HTERT RPE-1 (cell line): ENCODE measurements around the gene RAB2B.

Experiments
- in situ Hi-C: fragments of 300-500 bp; cut with MboI; formaldehyde crosslinking; loops from 4 replicates; pipeline ENCODE4 v1.14.3; 2020; ENCODE audit warnings: low sequenced_read_pairs

RAB2B gene

GRCh38 chr14:21476925-21477681 is at the start of gene RAB2B, which contains the start of gene TOX4:
RAB2B (minus strand) TSS chr14:21476959; CDS start chr14:21476872, 87 bp downstream.
TOX4 (plus strand) TSS chr14:21477195; CDS start chr14:21477279, 84 bp downstream.
- in situ Hi-C loops: no loop called here

DNA sequence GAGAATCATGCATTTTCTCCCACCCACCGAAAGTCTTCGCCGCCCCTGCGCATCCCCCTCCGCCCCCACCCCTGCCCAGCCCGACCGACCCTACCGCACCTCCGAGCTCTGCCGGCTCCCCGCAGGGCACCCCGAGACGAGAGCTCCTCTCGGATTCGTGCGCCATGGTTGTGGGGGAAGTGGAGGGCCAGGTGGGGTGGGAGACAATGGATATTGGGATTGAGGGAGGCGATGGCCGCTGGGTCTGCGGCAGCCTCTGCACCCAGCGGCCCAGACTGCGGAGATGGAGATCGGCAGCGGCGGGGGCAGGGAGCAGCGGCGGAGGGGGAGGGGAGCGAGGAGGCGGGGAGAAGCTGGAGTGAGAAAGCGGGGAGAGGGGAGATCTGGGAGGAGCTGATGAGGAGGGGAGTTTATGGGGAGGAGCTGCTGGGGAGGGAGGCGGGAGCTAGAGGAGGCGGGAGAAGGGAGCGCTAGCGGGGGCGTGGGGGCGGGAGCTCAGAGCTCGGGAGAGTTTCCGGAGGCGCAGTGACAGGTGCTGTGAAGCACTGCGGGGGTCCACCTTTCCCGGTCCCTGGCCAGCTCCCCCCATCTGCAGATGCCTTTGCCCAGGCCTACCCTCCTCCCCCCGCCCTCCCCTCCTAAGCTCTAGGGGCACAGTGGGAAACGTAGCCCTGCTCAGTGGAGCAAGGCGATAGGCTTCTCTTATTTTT is 49.4 kb upstream of the RAB2B start, which contains the start of gene SALL2:
Gene SALL2, minus strand, starts transcription at position 385 of the 710 bp plus-strand sequence. Its CDS starts 219 bp downstream, at position 166.
- in situ Hi-C loops: no loop called here

- in situ Hi-C loops: no loop called here
Measured at GRCh38 chr14:21525571-21525961, 48.8 kb upstream of the RAB2B start.

DNA sequence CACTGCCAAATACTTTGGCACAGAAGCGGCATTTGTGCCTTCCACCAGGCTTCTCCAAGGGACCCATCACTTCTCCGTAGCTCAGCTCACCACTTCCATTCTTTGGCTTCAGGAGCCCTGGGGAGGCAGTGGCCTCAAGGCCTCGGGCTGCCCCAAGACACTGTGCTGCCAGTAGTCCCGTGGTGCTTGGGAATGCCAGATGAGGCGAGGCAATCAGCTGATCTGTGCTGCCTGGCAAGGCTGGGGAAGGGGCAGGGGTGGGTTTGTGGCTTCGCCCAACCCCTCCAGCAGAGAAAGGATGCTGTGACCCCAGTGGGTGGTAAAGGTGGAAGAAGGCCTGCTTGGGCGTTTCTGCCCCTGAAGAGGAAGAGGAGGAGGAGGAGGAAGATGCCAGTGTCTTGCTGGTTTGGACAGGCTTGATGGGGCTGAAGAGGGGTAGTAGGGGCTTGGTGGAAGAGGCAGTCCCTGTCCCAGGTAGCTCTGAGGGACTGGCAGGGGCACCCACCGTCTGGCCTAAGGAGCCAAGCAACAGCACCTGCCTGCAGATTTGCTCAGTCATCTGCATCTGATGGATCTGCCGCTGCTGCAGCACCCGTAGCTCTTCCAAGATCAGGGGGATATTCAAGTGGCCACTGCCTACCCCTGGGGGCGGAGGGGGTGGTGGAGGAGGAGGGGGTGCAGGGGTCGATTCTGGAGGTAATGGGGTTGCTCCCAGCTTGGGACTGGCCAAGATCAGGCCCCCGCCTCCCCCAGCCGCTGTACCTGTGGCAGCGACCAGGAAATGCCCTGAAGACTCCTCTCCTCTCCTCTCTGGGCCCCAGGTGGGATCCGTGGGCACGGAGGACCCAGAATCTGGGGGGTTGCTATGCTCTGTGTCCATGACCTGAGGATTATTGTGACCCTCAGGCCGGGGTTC is 48.1 kb upstream of the RAB2B start:
- in situ Hi-C loops: no loop called here

GRCh38 chr14:21523203-21523602 is 46.4 kb upstream of the RAB2B start:
- in situ Hi-C loops: no loop called here

DNA sequence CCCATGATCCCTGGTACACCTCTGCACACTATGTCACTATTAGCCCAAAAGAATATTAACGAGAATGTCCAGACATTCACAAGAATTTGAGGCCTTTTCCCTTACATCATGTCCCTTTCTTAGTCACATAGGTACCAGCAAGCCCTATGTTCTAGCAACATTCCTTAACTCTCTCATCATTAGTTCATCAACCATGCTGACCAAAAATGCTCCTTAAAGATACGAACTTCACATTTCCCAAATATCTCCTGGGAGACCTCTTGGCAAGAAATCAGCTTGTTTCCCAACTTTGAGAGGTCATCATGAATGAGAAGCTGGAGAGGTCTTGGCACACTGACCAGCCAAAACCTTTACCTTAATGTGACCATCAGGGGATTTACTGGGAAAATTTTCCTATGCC is 44.7 kb upstream of the RAB2B start:
- in situ Hi-C loops: no loop called here

GRCh38 chr14:21520767-21521166 is 44.0 kb upstream of the RAB2B start:
- in situ Hi-C loops: no loop called here

GRCh38 chr14:21518725-21519124 is 42.0 kb upstream of the RAB2B start:
- in situ Hi-C loops: no loop called here

DNA sequence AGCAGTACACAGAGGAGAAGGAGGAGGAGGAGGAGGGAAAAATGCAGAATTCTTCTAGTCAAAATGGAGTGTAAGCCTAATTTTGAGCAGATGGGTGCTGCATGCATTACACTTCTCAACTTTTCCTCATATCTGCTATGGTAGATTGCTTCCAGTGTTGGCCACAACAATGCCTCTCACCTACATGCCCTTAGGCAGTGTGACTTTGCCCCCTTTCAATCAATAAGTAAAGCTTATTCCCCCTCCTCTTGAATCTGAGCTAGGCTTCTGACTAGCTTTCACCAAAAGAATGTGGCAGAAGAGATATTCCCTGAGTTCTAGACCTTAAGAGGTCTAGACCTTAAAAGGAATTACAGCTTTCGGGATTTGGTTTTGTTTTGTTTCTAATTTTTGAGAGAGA is 37.6 kb upstream of the RAB2B start:
- in situ Hi-C loops: no loop called here

GRCh38 chr14:21510735-21511657 is 34.2 kb upstream of the RAB2B start, which contains the start of gene METTL3:
METTL3 (minus strand) TSS chr14:21511340; CDS start chr14:21511223, 117 bp downstream.
- in situ Hi-C loops: no loop called here

DNA sequence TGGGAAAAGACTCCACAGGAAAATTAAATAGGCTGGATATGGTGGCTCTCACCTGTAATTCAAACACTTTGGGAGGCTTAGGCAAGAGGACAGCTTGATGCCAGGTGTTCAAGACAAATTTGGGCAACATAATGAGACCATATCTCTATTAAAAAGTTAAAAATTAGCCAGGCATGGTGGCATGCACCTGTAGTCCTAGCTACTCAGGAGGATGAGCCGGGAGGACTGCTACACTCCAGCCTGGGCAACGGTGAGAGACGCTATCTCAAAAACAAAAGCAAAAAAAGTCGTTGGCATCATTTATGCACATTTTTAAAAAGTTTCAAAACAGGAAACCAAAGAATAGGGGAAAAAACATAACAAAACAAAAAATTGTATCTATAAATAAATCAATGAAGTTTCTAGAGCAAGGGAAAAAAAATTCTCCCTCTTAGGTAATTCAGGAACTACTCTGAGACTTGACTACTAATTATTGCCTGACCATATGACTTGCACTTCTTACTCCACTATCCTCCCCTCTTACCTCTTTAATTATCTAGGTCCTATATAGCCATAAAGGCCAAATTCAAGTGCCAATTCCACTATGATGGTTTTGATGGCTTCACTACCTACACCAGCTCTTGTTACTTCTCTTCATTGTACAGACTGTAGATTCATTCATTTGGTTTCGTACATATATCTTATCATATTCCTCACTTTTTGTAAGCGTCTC is 32.8 kb upstream of the RAB2B start:
- in situ Hi-C loops: no loop called here

DNA sequence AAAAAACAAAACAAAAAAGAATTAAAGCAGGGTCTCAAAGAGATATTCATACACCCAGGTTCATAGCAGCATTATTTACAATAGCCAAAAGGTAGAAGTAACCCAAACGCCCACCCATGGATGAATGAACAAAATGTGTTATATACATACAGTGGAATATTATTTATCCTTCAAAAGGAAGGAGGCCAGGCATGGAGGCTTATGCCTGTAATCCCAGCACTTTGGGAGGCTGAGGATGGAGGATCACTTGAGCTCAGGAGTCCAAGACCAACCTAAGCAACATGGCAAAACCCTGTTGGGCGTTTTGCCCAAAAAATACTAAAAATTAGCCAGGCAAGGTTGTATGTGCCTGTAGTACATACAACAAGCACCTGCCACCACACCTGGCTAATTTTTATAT is 29.8 kb upstream of the RAB2B start:
- in situ Hi-C loops: no loop called here

GRCh38 chr14:21505012-21505553 is 28.3 kb upstream of the RAB2B start:
- in situ Hi-C loops: no loop called here

GRCh38 chr14:21503376-21503775 is 26.6 kb upstream of the RAB2B start:
- in situ Hi-C loops: no loop called here

DNA sequence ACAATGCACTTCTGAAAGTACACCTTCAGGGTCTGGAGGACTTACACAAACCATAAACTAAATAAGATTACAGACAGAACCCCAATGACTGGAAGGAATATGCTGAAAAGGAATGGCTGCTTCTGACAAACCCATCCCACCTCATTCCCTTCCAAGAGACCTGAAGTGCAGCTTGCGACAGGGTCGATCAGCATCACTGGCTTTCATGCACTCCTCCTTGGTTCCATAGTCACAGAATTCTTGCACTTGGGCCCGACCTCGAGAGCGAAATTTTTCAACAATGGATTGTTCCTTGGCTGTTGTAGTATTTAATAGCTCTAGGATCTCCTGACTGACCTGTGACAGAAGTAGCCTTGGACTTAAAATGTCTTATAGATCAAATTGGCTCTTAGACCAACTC is 24.8 kb upstream of the RAB2B start:
- in situ Hi-C loops: no loop called here

DNA sequence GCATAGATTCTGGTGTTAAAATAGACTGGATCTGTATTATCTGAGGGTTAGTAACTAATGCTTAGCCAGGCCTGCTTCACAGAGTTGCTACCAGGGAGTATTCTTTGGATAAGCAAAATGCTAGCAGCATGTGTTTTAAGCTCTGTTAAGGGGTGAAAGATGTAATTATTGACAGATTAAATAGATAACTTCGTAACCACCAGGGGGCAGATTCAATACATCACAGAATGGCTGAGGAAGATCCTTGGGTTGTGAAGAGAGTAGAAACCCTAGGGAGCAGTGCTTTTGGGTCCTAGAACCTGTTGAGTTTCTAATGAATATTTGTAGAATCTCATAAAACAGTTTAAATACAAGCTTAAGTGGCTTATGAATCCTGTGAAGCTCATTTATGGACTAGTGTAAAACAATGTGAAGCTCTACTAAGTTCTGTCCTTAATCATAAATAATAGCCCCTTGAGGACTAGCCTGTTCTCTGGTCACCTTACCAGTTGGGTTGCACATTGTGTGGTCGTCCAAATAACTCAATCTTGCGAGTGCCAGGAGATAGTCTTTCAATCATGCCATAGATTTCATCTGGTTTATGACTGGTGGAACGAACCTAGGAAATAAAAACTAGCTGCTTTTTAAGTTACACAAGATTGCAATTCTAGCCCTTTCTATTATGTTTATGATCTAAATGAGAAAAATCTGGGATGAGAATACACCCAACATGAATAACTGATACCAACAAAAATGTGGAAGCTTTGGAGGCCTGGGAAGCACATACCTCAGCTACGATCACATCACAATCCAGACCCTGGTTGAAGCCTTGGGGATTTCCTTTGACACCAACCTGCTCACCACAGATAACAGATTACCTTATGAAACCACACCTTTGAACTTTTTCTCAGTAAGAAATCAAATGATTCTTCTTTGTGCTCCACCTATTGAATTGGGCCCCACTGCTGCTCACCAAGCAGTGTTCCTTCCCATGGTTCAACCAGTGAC is 22.1 kb upstream of the RAB2B start:
- in situ Hi-C loops: no loop called here

DNA sequence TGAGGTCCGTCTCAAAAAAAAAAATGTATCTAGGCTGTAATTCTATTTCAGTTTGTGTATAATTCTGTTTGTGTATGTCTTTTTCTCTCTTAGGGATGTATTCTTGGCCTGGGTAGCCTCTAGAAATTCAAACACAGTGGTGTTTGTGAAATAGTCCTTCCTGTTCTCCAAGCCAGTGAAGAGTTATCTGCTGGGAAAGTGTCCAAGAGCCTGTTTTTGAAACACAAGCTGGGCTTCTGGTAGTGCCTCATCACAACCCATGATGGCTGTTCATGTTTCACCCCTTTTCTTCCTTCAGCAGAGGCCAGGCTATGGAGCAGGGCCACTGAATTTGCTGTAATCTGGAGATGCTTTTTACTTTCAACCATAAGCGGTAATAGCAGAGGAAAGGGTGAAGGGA is 19.7 kb upstream of the RAB2B start:
- in situ Hi-C loops: no loop called here
